Measurements from ENCODE around the gene ZNF385C. TPM values are rescaled to one million over a fixed set of nuclear protein-coding genes. Genes with fewer than 3 reads are reported as not detected.

The ZNF385C gene
- total RNA-seq, 1 donor from 2014 or later = 0.16 TPM

DNA sequence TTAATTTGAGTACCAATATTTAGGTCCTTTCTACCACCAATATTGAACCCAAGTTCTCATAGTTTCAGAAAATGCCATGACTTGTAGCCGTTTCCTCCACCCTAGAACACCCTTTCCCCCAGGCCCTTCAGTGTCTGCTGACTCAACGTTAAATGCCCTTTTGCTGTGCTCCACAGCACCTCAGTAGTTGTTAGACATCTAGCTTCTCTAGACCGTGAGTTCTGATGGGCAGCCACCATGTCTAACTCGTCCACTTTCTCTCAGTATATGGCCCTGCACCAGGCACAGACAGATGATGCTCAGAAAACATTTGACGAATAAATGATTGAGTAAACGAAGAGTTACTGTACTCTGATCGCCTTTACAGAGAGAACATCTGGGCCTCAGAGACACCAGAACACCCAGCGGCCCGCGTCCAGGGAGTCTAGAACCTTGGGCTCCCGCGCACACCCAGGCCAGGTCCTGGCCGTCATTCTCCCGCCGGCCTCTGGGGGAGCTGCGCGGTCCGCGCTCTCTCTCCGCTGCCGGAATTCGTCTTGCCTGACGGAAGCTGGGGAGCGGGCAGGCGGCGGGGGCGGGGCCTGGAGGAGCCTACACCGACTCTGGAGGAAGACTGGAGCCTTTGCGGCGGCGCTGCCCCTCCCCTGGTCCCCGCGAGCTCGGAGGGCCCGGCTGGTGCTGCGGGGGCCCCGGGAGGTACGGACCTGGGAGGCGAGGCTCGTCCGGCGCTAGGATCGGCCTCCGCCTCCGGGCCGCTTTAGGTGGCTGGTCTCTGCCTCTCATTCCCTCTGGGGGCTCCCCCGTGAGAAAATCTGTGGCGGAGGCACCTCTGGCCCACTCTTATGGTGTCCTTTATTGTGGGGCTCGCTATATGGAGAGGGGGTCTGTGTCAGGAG, 78.5 kb downstream of the ZNF385C start, which contains the start of gene NKIRAS2:
TSS of gene NKIRAS2 (plus strand) at position 582 of the 896 bp plus-strand sequence. CDS start 1,488 bp downstream, outside the sequence.
- peaks cover 52% of the 10 kb centered on the region for H3K4me1 Mint-ChIP-seq (ENCODE audit: unreplicated experiment)
- no peaks in the 10 kb centered on the region for H3K27me3 Mint-ChIP-seq (ENCODE audit: unreplicated experiment)
- H3K9me3 Mint-ChIP-seq (ENCODE audit: unreplicated experiment) = peaks cover 3% of the 10 kb centered on the region
- H3K27ac Mint-ChIP-seq (ENCODE audit: unreplicated experiment) = peak within 1 kb of the TSS; percentile 81
- H3K4me3 Mint-ChIP-seq (ENCODE audit: unreplicated experiment) = peak within 1 kb of the TSS; percentile 87
- H3K36me3 Mint-ChIP-seq (ENCODE audit: unreplicated experiment) = peaks cover 11% of the 10 kb centered on the region
- TF ChIP-seq, protein P1, sequence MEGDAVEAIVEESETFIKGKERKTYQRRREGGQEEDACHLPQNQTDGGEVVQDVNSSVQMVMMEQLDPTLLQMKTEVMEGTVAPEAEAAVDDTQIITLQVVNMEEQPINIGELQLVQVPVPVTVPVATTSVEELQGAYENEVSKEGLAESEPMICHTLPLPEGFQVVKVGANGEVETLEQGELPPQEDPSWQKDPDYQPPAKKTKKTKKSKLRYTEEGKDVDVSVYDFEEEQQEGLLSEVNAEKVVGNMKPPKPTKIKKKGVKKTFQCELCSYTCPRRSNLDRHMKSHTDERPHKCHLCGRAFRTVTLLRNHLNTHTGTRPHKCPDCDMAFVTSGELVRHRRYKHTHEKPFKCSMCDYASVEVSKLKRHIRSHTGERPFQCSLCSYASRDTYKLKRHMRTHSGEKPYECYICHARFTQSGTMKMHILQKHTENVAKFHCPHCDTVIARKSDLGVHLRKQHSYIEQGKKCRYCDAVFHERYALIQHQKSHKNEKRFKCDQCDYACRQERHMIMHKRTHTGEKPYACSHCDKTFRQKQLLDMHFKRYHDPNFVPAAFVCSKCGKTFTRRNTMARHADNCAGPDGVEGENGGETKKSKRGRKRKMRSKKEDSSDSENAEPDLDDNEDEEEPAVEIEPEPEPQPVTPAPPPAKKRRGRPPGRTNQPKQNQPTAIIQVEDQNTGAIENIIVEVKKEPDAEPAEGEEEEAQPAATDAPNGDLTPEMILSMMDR (IDR thresholded peaks at IDR 0.05) = peak; percentile 86
- DNase-seq (ENCODE audit: extremely low spot score, unreplicated experiment) = peak; percentile 98

DNA sequence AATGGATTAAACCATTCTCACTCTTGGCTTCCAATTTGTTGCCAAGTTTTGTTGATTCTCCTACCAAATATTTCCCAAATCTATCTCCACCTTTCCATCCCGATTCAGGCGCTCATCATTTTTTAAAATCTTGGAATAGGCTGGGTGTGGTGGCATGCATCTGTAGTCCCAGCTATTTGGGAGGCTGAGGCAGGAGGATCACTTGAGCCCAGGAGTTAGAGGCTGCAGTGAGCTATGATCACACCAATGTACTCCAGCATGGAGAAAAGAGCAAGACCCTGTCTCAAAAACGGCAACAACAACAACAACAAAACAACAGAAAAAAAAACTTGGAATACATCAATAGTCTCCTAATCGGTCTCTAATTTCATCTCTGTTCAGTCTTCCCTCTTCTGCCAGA, 79.3 kb downstream of the ZNF385C start:
- Mint-ChIP-seq H3K27me3 (ENCODE audit: unreplicated experiment) (no peaks in the 10 kb centered on the region), H3K4me1 (ENCODE audit: unreplicated experiment) (peaks cover 47% of the 10 kb centered on the region), H3K9me3 (ENCODE audit: unreplicated experiment) (peaks cover 3% of the 10 kb centered on the region), H3K4me3 (ENCODE audit: unreplicated experiment) (peak overlapping the region; percentile 7), H3K27ac (ENCODE audit: unreplicated experiment) (no peak overlapping the region), H3K36me3 (ENCODE audit: unreplicated experiment) (peaks cover 10% of the 10 kb centered on the region)
- TF ChIP-seq, protein P1 (IDR thresholded peaks at IDR 0.05) = no peak
- no peak for DNase-seq (ENCODE audit: extremely low spot score, unreplicated experiment)

DNA sequence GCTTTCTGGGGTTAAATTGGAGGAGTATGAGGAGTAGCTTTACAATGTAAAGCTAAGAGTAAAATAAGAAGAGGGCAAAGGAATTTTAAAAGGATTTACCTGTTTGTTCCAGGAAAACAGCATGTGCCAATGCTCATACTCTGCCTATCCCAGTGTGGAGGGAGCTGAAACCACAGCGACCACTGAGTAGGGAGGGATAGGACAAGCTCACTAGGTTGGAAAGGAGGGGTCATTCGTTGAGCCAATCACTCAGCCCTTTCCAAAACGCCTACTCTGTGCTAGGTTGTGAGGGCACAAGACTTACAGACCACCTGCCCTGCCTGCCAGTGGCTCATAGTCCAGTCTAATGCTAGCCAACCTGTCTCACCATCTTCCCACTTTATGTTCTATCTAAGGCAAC, 79.9 kb downstream of the ZNF385C start:
- Mint-ChIP-seq H3K4me3 (ENCODE audit: unreplicated experiment) (peak overlapping the region; percentile 100), H3K4me1 (ENCODE audit: unreplicated experiment) (peaks cover 50% of the 10 kb centered on the region), H3K9me3 (ENCODE audit: unreplicated experiment) (peaks cover 3% of the 10 kb centered on the region), H3K36me3 (ENCODE audit: unreplicated experiment) (peaks cover 10% of the 10 kb centered on the region), H3K27me3 (ENCODE audit: unreplicated experiment) (no peaks in the 10 kb centered on the region), H3K27ac (ENCODE audit: unreplicated experiment) (peak overlapping the region; percentile 99)
- TF ChIP-seq, protein P1 (IDR thresholded peaks at IDR 0.05) = no peak
- no peak for DNase-seq (ENCODE audit: extremely low spot score, unreplicated experiment)

DNA sequence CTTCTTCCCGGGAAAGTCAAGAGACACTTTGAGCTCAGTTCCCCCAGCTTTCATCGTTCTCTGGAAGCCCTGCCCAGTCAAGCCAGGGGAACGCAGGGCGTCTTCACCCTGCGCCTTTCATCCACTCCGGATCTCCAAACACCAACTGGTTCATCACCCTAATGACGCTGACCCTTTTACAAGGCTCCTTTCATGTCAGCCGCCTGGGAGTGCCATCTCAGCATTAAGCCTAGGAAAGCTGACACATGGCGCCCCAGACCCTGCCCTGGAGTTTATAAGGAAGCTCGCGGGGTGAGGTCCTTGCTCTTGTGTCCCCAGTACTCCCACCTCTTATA, 80.4 kb downstream of the ZNF385C start:
- H3K27ac Mint-ChIP-seq (ENCODE audit: unreplicated experiment) = peak overlapping the region; percentile 99
- H3K36me3 Mint-ChIP-seq (ENCODE audit: unreplicated experiment) = peaks cover 10% of the 10 kb centered on the region
- H3K4me1 Mint-ChIP-seq (ENCODE audit: unreplicated experiment) = peaks cover 54% of the 10 kb centered on the region
- peak overlapping the region; percentile 100 for H3K4me3 Mint-ChIP-seq (ENCODE audit: unreplicated experiment)
- TF ChIP-seq, protein P1 (IDR thresholded peaks at IDR 0.05) = no peak
- H3K27me3 Mint-ChIP-seq (ENCODE audit: unreplicated experiment) = no peaks in the 10 kb centered on the region
- DNase-seq (ENCODE audit: extremely low spot score, unreplicated experiment) = no peak
- peaks cover 3% of the 10 kb centered on the region for H3K9me3 Mint-ChIP-seq (ENCODE audit: unreplicated experiment)
